Thyroid gland (tissue), 4 donors: ENCODE data around the gene CCM2. TPM values are rescaled to one million over a fixed set of nuclear protein-coding genes. Genes with fewer than 3 reads are reported as not detected.
A peak's percentile ranks its signal among the peaks of the same experiment; 100 is the strongest.

Source experiments
- DNase-seq, 2 donors: peaks; one replicate each; pipeline ENCODE4 v3.0.0-alpha.2; 2019
- H3K27ac ChIP-seq, 3 donors: fragments of 200-600 bp; sonication (generic); 1 replicate in 2 of 3; 2 replicates in 1 of 3; pipeline ENCODE4 v1.5.1; 2016 to 2019; ENCODE audit warnings: mild to moderate bottlenecking in 1 of 3, moderate library complexity in 1 of 3
- H3K27me3 ChIP-seq: fragments of 200-600 bp; sonication (generic); one replicate; pipeline ENCODE4 v1.5.1; 2019
- H3K36me3 ChIP-seq, 2 donors: fragments of 200-600 bp; sonication (generic); one replicate each; pipeline ENCODE4 v1.5.1; 2016 to 2019
- H3K4me1 ChIP-seq, 2 donors: fragments of 200-600 bp; sonication (generic); one replicate each; pipeline ENCODE4 v1.5.1; 2017 to 2019
- H3K4me3 ChIP-seq, 3 donors: fragments of 200-600 bp; sonication (generic); replicated peaks in 1 of 3; 1 replicate in 2 of 3; 2 replicates in 1 of 3; pipeline ENCODE4 v1.5.1; 2016; ENCODE audit warnings: mild to moderate bottlenecking in 1 of 3
- H3K9me3 ChIP-seq: fragments of 200-600 bp; sonication (generic); one replicate; pipeline ENCODE4 v1.5.1; 2017
- POLR2A ChIP-seq, 2 donors: fragments of 450-650 bp; IDR thresholded peaks; one replicate each; pipeline ENCODE4 v1.6.1; 2017; ENCODE audit warnings: antibody characterized with exemption in 2 of 2, mild to moderate bottlenecking in 2 of 2, moderate library complexity in 1 of 2
- WGBS, 2 donors: methylation state at CpG; one replicate each; pipeline ENCODE4 v1.1.5; 2017; 5-methylcytosine and 5-hydroxymethylcytosine counted together
- intact Hi-C: fragments of 100-400 bp; cut with DNase I; formaldehyde crosslinking; loops from one replicate; pipeline ENCODE4 v1.15.1; 2023
- total RNA-seq, 4 donors: library from RNA; depleted of rRNA; stranded (reverse); fragments of >200 nt; gene quantifications; one replicate each; pipeline ENCODE4 v1.2.3, GENCODE V29; 2016
- TF ChIP-seq, protein P1 (sequence below), 6 experiments: fragments of 200-600 bp in 3 of 6; fragments of 450-650 bp in 3 of 6; sonication (generic) in 3 of 6; IDR thresholded peaks; one replicate each; pipeline ENCODE4 v1.5.1; 2016 to 2019; ENCODE audit warnings: antibody characterized with exemption in 6 of 6, mild to moderate bottlenecking in 2 of 6, inconsistent platforms in 1 of 6, moderate library complexity in 1 of 6

Gene CCM2
- total RNA-seq, 4 donors from 2014 or later, result 19.4 to 29.2 (median 24.3) TPM

GRCh38 chr7:44994877-44995554 is 5.0 kb upstream of the CCM2 start:
- H3K27me3 ChIP-seq, result no peaks in the 10 kb centered on the region
- no peak overlapping the region for H3K4me3 ChIP-seq
- peaks cover 6 to 54% of the 10 kb centered on the region in 2 donors for H3K4me1 ChIP-seq
- TF ChIP-seq, protein P1, sequence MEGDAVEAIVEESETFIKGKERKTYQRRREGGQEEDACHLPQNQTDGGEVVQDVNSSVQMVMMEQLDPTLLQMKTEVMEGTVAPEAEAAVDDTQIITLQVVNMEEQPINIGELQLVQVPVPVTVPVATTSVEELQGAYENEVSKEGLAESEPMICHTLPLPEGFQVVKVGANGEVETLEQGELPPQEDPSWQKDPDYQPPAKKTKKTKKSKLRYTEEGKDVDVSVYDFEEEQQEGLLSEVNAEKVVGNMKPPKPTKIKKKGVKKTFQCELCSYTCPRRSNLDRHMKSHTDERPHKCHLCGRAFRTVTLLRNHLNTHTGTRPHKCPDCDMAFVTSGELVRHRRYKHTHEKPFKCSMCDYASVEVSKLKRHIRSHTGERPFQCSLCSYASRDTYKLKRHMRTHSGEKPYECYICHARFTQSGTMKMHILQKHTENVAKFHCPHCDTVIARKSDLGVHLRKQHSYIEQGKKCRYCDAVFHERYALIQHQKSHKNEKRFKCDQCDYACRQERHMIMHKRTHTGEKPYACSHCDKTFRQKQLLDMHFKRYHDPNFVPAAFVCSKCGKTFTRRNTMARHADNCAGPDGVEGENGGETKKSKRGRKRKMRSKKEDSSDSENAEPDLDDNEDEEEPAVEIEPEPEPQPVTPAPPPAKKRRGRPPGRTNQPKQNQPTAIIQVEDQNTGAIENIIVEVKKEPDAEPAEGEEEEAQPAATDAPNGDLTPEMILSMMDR (IDR thresholded peaks at IDR 0.05), result no peak
- no peak for TF ChIP-seq POLR2A (IDR thresholded peaks at IDR 0.05)
- no peaks in the 10 kb centered on the region for H3K36me3 ChIP-seq
- intact Hi-C loops, result loop anchor here (10.0 kb wide), 1 partner anchor 110 kb away; the partner anchor contains the start of gene PURB
- no peak overlapping the region for H3K27ac ChIP-seq
- WGBS, 2 donors, result 83 to 90% methylated on average over 5 of the region's 5 CpGs
- H3K9me3 ChIP-seq, result no peaks in the 10 kb centered on the region
- DNase-seq, result no peak

DNA sequence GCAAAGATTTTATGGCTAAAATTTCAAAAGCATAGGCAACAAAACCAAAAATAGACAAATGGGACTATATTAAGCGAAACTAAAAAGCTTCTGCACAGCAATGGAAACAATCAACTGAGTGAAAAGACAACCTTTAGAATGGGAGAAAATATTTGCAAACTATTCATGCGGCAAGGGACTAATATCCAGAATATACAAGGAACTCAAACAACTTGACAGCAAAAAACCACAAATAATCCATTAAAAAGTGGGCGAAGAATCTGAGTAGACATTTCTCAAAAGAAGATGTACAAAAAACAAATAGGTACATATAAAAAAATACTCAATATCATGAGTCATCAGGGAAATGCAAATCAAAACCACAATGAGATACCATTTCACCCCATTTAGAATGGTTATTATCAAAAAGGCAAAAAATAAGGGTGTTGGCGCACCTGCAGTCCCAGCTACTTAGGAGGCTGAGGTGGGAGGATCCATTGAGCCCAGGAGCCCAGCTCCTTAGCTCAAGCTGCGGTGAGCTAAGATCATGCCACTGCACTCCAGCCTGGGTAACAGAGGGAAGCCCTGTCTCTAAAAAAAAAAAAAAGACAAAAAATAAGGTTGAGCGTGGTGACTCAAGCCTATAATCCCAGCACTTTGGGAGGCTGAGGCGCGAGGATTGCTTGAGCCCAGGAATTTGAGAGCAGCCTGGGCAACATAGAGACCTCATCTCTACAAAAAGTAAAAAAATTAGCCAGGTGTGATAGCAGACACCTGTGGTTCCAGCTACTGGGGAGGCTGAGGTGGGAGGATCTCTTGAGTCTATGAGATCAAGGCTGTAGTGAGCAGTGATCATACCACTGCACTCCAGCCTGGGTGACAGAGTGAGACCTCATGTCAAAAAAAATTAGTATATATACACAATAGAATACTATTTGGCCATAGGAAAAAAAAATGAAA is 4.2 kb upstream of the CCM2 start:
- H3K27ac ChIP-seq, result no peak overlapping the region
- intact Hi-C loops, result loop anchor here (10.0 kb wide), 1 partner anchor 111 kb away; the partner anchor contains the start of gene PURB
- H3K4me1 ChIP-seq, result peaks cover 6 to 46% of the 10 kb centered on the region in 2 donors
- H3K4me3 ChIP-seq, result no peak overlapping the region
- 92 to 94% methylated on average over 8 of the region's 8 CpGs for WGBS, 2 donors
- TF ChIP-seq POLR2A (IDR thresholded peaks at IDR 0.05), result no peak
- TF ChIP-seq, protein P1 (IDR thresholded peaks at IDR 0.05), result no peak
- DNase-seq, result no peak
- no peaks in the 10 kb centered on the region for H3K9me3 ChIP-seq
- H3K36me3 ChIP-seq, result no peaks in the 10 kb centered on the region
- H3K27me3 ChIP-seq, result no peaks in the 10 kb centered on the region

DNA sequence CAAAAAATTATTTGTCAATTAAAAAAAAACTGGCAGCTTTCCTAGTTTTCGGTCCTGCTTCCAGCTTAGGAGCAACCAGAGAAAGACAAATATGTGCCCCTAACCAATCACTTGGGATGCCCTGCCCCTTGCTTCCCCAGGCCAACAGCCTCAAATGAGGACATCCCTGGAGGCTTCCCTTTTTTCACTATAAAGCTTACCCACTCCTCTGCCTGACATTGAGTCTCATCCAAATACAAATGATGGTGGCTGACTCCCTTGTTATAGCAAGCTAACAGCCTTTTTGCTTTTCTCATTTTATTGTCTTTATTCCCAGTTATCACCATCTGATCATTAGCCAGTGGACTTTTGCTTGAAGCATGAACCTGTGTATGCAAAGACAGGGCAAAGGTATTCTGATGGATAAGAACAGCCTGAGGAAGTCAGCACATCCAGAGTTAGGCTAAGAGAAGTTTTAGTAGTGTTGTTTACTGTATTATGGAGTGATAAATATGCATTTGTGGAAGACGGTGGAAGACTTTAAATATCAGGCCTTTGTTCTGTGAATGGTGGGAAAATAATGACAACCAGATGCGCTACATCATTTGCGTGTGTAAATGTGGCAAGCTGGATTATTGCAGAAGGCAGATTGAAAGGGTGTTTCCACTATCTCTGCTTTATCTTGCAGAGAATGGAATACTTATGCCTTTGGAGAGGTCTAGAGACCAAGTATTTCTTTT is 1.7 kb upstream of the CCM2 start:
- Histone ChIP-seq H3K9me3 (no peaks in the 10 kb centered on the region), H3K4me3 (no peak overlapping the region), H3K27ac (peak overlapping the region; percentile 44 to 74 (median 59)), H3K36me3 (no peaks in the 10 kb centered on the region), H3K4me1 (peaks cover 6 to 40% of the 10 kb centered on the region in 2 donors), H3K27me3 (no peaks in the 10 kb centered on the region)
- 92 to 95% methylated on average over 4 of the region's 4 CpGs for WGBS, 2 donors
- DNase-seq, result no peak
- intact Hi-C loops, result loop anchor here (10.0 kb wide), 1 partner anchor 114 kb away; the partner anchor contains the start of gene PURB
- TF ChIP-seq, protein P1 (IDR thresholded peaks at IDR 0.05), result no peak
- TF ChIP-seq POLR2A (IDR thresholded peaks at IDR 0.05), result no peak

- Histone ChIP-seq H3K27ac (peak overlapping the region; percentile 44 to 74 (median 59)), H3K36me3 (no peaks in the 10 kb centered on the region), H3K4me1 (peaks cover 6 to 40% of the 10 kb centered on the region in 2 donors), H3K9me3 (no peaks in the 10 kb centered on the region), H3K4me3 (peak overlapping the region; percentile 3 to 32 (median 30)), H3K27me3 (no peaks in the 10 kb centered on the region)
- intact Hi-C loops, result loop anchor here (10.0 kb wide), 1 partner anchor 115 kb away; the partner anchor contains the start of gene PURB
- peak; percentile 100 for DNase-seq
- peak in 1 of 2 donors; percentile 57 for TF ChIP-seq POLR2A (IDR thresholded peaks at IDR 0.05)
- TF ChIP-seq, protein P1 (IDR thresholded peaks at IDR 0.05), result no peak
- 0% methylated on average over 32 to 36 of the region's 66 CpGs for WGBS, 2 donors
These were observed 532 bp upstream of the CCM2 start for GRCh38 chr7:44999245-45000092.
